ENCODE results near the gene PTRH2.

Gene PTRH2

DNA sequence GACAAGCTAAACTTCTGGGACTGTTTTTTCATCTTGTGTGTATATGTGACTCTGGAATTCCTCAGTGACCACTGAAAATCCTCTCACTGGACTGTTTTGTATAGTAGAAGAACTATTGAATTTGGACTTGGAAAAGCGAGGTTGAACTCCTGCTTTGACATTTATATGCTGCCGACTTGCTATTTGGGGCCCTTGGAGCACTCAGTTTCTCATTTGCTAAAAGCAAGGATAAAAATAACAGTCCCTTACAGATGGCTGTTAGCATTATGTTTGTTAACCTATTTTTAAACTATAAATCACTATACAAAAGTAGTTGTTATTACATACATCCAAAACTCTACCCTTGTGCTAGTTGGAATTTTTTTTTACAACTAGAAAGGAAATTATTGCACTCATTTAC lies 9.2 kb upstream of the PTRH2 start:
- no peak for FAIRE-seq

DNA sequence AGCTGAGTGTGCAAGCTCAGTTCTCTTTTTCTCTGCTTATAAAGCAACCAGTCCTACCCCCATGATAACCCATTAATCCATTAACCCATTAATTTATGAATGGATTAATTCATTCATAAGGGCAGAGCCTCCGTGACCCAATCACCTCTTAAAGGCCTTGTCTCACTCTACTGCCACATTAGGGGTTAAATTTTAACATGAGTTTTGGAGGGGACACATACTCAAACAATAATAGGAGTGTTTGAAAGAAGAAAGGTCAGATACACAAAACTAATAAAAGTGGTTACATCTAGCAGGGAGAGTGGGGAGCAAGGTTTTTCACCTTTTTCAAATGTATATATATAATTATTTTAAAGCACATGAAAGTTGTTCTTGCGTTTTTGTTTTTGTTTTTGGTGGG lies 7.0 kb upstream of the PTRH2 start:
- no peak for FAIRE-seq

DNA sequence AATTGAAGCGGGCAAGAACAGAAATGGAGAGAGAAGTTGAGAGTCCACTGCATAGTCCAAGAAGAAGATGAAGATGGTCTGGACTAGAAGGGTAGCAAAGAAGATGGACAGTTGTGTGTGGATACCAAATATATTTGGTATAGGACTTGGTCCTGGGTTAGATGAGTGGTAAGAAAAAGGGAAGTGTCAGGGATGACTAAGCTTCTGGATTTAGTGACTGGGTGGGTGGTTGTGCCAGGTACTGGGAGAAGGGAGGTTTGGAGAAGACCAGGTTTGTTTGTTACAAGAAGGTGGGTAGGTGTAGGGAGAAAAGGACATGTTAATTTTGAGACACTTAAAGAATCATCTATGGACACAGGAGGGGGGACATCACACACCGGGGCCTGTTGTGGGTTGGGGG lies 5.6 kb upstream of the PTRH2 start:
- no peak for FAIRE-seq

DNA sequence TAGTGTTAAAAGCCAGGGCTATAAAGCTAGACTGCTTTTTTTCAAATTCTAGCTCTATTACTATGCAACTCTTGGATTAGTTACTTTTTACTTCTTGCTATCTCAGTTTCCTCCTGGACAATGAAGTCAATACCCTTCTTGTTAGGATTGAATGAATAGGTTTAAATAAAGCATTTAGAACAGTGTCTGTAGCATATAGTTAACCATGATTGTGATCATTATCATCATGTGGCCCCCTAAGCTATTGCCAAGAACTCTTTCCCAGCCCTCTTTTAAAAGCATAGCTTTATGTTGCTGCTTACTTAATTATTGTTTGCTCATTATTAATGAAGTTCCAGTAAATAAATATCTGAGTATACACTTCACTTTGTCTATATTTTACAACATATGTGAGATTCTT lies 4.7 kb upstream of the PTRH2 start:
- FAIRE-seq = no peak

DNA sequence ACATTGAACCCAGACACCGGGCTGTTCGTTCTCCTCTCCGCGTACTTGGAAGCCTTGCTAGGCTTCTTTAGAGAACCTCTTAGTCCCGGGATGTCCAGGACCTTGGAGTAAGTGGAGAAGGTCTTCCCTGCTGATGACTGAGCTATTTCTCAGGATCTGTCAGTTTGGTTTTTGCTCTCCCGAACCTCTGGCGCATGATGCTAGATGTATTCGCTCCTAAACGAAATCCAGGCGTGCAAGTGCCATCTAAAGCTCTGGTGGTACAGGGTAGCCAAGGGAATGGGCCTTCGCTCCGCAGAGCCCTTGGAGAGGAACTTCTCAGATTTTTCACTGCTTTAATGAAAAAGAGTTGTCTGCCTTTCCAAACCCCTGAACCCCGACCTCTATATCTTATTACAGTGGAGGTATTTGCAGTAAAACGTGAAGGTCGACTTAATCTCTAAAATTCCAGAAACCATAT lies 771 bp upstream of the PTRH2 start:
- FAIRE-seq = no peak

DNA sequence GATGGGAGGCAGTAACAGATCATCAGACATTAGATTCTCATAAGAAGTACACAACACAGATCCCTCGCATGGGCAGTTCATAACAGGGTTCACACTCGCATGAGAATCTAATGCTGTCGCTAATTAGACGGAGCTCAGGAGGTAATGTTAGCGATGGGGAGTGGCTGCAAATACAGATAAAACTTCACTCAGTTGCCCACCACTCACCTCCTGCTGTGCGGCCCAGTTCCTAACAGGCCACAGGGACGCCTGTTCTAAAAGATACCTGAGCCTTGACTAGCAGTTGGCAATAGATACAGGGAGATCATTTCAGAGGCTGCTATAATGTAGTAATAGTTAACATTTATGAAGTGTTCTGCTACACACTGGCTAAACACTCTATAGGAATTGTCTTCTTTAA lies 4.9 kb downstream of the PTRH2 start:
- FAIRE-seq = no peak

DNA sequence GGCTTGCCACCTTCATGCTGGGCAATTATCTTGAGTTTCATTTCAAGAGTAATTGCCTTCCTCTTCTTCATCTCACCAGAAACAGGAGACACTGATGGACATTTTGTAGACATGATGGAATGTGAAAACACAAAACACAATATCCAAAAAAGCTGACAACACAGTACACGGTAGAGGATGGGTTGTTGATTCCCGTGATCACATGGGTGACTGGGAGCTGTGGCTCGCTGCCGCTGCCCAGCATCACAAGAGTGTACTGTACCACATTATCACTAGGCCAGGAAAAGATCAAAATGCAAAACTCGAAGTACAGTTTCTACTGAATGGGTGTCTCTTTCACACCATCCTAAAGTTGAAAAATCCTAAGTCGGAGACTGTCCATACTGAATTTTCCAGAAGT lies 7.4 kb downstream of the PTRH2 start:
- no peak for FAIRE-seq

DNA sequence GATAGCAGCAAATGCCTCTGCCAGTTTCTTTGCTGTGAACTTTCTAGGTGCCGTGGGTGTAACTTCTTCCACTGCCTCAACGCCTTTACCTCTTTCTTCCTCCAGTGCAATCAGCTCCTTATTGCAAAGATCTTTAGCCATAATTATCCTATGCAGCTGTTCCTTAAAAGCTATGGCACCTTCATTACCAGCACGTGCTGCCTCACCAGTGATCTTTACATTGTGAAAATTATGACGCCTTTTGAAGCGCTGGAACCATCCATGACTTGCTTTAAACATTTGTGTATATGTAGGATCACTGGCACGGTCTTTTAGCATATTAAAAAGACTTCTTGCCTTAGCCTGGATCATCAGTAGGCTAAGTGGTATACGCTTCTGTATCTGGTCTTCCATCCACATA lies 8.0 kb downstream of the PTRH2 start:
- FAIRE-seq = no peak

DNA sequence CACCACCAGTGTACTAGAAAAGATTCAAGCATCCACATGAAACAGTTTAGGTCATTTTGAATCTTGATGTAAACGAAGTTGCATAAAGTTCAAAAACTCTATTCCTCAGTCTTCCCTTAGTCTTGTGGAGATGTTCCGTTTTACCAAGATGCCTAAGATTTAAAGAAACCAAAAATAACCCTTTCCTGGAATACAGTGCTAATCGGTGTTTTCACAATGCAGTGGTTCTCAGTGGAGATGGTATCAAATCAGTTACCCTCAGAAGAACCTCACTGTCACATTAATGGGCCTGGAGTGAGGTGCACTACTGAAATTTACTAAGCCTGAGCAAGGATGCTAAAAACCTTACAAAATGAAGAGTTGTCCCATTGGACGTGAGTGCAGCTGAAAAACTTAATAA lies 9.1 kb downstream of the PTRH2 start:
- FAIRE-seq = no peak

DNA sequence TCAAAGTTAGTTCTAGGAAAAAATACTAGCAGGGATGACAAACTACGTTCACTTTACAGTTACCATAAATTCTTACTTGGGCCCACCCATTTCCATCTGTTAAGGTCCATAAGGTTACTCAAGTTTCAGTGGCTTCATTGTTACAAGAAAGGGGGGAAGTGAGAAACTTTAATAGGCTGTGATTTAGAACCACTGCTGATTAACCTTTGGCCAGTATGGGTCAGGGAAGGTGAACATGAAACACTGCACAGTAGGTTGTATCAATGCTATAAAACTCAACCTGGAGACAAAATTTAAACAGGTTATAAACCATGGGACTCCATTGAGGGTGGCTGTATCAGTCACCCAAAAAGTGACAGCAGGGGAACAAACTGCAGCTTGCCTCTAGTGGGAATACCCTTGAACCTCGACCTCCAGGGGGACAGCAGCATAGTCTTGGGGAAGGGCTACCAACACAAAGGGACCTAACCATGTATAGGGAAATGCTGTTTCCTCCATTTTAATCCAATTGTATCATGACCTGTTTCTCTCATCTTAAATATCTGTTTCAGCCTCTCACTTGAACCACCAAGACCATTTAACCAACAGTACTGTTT lies 10.4 kb downstream of the PTRH2 start:
- no peak for FAIRE-seq

DNA sequence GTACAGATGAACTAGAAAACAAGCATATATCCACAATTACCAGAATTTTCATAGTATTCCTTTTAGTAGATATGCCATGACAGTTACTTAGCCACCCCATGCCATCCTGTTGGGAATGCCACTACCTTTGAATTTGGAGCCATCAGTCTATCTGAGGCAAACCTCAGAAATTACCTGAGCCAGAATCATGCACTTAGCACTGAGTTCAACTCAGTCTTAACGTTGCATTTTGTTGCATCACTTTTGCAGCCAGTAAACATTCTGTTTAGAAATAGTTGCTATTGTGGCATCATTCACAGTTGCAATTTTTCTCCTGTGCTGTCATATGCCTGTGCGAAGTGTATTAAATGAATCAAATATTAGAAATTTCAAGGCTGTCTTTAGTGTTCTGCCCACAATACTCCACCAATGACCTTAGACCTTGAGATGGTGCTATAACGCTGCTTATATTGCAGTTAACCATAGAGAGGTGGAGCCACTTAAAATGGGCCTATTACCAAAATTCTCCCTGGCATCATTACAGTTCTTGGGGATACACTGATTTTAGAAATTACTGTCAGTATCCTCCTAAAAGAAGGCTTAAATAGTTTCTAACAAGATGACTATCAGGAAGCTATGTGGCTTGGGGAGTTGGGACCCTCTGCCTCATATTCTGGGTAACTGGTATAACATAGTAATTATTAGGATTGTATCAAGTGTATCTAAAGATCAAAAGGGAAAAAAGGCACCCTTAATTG lies 11.1 kb downstream of the PTRH2 start:
- FAIRE-seq = no peak

DNA sequence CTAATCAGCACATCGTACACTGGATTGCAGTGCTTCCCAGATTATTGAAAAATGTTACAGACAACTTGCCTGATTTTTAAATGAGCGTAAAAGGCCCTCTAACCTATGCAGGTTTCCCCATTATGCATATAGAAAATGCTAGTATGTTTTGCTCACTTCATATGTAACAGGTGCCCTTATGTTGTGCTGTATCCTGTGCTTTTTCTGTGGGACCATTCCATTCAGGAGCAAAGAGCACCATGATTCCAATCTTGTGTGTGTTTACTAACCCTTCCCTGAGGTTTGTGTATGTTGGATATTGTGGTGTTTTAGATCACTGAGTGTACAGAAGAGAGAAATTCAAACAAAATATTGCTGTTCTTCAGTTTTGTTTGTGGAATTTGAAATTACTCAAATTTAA lies 12.9 kb downstream of the PTRH2 start:
- no peak for FAIRE-seq

DNA sequence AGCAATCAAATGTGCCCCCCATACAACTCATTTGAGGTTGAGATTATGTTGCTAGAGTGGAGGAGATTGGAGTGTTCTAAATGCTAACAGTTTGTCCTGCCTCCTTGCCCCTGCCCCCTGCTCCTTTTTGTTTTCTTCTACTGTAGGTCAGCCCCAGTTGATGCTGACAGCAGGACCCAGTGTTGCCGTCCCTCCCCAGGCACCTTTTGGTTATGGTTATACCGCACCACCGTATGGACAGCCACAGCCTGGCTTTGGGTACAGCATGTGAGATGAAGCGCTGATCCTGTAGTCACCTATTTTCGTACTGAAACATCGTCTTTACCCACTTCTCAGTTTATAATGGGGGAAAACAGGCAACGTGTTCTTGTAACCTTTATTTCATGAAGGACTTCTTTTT lies 13.6 kb downstream of the PTRH2 start:
- no peak for FAIRE-seq

DNA sequence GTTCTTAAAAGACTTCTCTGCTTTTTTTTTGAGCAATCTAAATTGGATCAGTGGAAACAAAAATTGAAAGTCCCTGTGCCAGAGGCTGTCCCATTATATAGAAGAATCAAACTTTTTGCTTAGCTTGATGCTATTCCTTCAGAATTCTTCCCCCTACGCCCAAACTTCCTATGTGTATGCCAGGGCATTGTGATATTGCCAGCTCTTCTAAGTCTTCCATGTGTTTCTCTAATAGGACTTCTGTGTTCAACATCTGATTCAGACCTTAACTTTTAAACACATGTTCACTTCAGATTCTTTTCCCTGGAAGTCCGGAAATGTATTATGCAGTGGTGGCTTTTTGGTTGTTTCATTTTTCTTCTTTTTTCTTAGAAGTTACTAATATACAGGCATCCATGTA lies 18.7 kb downstream of the PTRH2 start:
- FAIRE-seq = no peak

DNA sequence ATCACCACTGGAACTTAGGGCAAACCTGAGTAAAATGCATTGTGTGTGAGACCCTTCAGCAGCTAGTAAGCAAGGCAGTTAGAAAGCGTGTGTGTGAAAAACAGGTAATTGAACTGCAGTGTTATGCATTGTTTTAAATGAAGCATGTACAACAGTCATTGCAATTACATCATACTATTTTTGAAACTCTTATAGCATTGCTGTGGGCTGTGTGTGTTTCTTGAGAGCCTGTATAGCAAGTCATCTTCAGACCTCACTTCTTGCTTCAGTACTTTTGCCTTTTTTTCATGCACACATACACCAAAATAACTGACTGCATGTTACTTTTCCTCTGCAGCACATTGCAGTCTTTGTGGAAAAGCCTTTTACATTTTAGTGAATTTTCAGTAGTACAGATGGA lies 19.2 kb downstream of the PTRH2 start:
- FAIRE-seq = no peak

DNA sequence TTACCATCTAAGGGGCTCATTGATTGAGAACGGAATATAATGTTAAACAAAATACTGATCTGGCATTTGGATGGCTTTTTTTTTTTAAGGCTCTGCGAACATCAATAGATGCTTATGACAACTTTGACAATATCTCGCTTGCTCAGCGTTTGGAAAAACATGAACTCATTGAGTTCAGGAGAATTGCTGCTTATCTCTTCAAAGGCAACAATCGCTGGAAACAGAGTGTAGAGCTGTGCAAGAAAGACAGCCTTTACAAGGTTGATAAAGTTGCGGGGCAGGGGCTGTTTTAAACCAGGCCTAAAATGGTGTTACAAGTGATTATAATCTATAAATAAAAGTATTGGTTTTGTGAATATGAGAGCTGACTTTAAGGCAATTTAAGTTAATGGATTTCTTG lies 22.3 kb downstream of the PTRH2 start:
- no peak for FAIRE-seq

DNA sequence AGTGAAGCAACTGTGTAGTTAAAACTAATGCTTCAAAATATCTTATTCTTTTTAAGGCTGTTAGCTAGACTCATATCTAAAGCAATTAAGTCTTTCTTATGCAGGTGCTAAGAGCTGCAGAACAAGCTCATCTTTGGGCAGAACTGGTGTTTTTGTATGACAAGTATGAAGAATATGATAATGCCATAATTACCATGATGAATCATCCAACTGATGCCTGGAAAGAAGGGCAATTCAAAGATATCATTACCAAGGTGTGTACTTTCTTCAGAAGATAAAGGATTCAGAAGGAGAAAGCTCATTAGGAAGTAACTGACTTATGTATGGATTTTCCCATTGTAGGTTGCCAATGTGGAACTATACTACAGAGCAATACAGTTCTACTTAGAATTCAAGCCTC lies 23.9 kb downstream of the PTRH2 start:
- no peak for FAIRE-seq

DNA sequence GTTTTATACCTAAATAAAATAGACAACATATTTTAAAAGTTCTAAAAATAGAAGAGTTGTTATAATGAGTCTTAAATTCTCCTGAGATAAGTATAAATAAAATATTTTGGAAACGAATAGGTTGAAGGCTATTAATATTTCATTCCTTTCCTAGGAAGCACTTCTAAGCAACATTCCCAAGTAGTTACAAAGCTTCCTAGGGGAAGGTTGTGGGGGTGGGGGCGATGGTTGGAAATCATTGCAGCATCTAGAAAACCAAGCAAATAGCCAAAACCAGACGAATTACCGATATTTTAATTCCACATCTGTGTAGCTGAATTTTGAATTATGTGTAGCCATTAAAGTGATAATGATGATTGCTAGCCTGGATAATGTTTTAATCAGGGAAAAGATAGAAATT lies 26.9 kb downstream of the PTRH2 start:
- FAIRE-seq = no peak

DNA sequence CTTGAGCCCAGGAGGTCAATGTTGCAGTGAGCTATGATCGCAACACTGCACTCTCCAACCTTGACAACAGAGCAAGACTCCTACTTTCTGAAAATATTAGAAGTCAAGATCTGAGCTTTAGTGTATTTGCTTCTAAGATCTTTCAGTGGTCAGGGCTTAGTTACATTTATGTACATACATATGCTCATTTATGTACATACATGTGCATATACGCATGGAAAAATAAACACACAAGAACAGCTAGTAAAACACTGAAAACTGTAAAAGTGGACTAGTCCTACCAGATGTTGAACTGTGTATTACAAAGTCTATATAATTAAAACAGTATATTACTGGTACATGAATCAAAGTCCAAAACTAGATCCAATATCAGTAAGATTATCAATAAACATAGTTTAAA lies 28.3 kb downstream of the PTRH2 start:
- FAIRE-seq = no peak

DNA sequence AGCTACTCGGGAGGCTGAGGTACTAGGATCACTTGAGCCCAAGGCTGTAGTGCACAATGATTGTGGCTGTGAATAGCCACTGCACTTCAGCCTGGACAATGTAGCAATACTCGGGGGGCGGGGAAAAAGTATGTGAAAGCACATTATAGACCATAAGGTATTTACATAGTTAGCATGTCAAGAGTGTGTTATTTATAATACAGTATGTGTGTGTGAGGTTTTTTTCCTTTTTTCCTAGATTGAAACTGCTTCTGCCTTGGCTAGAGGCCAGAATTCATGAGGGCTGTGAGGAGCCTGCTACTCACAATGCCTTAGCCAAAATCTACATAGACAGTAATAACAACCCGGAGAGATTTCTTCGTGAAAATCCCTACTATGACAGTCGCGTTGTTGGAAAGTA lies 30.5 kb downstream of the PTRH2 start:
- FAIRE-seq = no peak

DNA sequence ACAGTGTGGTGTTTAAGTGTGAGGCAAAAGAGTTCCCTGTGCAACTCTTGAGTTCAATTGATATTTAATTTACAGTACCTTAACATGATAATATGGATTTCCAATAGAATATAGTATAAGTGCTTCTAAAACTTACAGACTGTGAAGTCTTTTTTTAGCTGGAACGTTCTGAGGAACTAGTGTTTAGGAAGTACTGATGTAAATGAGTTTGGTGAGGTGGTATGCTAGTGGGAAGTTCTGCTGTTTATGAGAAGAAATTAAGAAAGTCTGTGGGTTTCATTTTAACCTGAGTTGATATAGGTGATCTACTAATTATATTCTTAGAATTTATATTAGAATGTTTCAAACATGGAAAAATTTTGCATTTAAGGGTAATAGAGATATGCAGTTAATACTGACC lies 32.0 kb downstream of the PTRH2 start:
- no peak for FAIRE-seq

DNA sequence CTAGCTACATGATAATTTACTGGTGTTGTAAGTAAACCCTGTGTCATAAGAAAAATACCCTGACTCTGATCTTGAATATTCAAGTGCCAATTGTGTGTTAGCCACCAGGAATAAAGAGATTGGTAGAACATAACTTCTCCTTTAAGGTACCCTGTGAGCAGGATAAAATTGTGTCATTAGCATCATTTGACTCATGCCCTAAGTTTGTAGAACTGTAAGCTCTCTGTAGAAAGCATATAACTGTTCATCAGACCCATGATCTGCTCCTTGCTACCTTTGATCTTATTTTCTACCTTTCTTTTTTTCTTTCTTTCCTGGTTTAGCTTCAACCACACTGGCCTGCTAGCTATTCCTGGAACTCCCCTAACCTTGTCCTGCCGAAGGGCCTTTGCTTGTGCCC lies 35.8 kb downstream of the PTRH2 start:
- no peak for FAIRE-seq

DNA sequence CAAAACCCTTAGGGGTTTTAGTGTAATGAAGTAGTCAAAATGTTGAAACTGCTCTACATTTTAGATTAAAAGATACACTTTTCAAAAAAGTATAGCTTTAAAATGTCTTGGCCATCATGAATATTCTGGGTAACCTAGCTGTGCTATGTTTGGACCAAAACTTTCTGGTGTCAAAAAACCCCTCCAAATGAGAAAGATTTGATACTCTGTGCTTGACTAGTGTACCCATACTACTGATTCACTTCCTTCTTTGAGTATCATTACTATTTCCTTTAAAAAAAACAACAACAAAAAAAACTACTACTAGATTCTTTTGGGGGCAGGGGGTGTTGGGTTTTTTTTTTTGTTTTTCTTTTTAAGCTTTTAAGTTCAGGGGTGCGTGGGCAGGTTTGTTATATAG lies 37.3 kb downstream of the PTRH2 start:
- no peak for FAIRE-seq

DNA sequence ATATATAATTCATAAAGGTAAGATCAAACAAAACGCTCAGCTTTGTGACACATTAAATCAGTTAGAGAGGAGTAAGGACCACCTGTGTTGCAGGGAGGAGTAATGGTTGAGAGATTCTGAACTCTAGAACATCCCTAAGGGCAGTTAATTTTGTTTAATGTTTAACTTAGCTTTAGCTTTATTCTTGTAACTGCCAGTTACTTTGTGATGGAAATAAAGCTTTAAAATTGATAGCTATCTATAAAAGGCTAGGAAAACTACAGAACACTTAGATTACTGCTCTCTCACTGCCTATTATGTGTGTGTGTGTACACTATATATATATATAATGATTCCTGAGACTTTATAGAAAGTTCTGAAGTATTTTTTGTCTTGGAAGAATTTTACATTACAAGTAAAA lies 37.8 kb downstream of the PTRH2 start:
- FAIRE-seq = no peak

DNA sequence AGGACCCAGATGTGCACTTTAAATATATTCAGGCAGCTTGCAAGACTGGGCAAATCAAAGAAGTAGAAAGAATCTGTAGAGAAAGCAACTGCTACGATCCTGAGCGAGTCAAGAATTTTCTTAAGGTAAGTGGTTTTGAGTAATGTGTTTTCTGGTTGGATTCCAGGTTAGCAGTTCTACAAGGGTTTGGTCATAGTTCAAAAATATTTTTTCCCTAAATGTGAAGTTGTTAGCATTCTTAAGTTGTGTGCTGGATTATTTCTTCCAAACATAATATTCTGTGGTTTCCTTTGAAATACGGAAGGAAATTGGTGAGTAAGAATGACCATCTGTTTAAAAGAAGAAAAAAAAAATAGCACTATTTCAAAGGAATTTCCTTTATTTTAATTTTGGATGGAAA lies 38.4 kb downstream of the PTRH2 start:
- FAIRE-seq = peak; percentile 39
